Neural progenitor cell (in vitro differentiated cells): ENCODE data around the gene TPSAB1. TPM values are rescaled to one million over a fixed set of nuclear protein-coding genes. Genes with fewer than 3 reads are reported as not detected.
"Not testable (repeated sequence)": the region's sequence is repeated elsewhere in the genome, so short reads cannot be mapped to it uniquely, and the experiment has no call there.

ENCODE experiments used
- DNase-seq: peaks from one replicate; pipeline ENCODE4 v3.0.0-alpha.2; 2016; ENCODE audit warnings: low spot score
- H2AFZ ChIP-seq: fragments of 200-600 bp; sonication (generic); replicated peaks from 2 replicates; pipeline ENCODE4 v1.6.1; 2016; ENCODE audit warnings: antibody characterized with exemption
- H3F3A ChIP-seq: fragments of 200-600 bp; sonication (generic); 2 replicates; pipeline ENCODE4 v1.6.1; 2016; ENCODE audit warnings: antibody characterized with exemption, low read depth
- H3K27ac ChIP-seq: fragments of 200-600 bp; sonication (generic); 2 replicates; pipeline ENCODE4 v1.5.1; 2016; ENCODE audit warnings: mild to moderate bottlenecking
- H3K27me3 ChIP-seq: fragments of 200-600 bp; sonication (generic); 2 replicates; pipeline ENCODE4 v1.6.1; 2016; ENCODE audit warnings: mild to moderate bottlenecking, moderate library complexity
- H3K36me3 ChIP-seq: fragments of 200-600 bp; sonication (generic); 2 replicates; pipeline ENCODE4 v1.5.1; 2016
- H3K4me1 ChIP-seq: fragments of 200-600 bp; sonication (generic); 2 replicates; pipeline ENCODE4 v1.6.1; 2016; ENCODE audit warnings: mixed run types
- H3K4me2 ChIP-seq: fragments of 200-600 bp; sonication (generic); 2 replicates; pipeline ENCODE4 v1.6.1; 2016
- H3K4me3 ChIP-seq: fragments of 200-600 bp; sonication (generic); 2 replicates; pipeline ENCODE4 v1.5.1; 2016
- H3K79me2 ChIP-seq: fragments of 200-600 bp; sonication (generic); 2 replicates; pipeline ENCODE4 v1.6.1; 2016; ENCODE audit warnings: low read depth
- H3K9ac ChIP-seq: fragments of 200-600 bp; sonication (generic); 2 replicates; pipeline ENCODE4 v1.6.1; 2016
- H3K9me3 ChIP-seq: fragments of 200-600 bp; sonication (generic); 2 replicates; pipeline ENCODE4 v1.5.1; 2016; ENCODE audit warnings: low read depth
- H4K20me1 ChIP-seq: fragments of 200-600 bp; sonication (generic); 2 replicates; pipeline ENCODE4 v1.6.1; 2016; ENCODE audit warnings: low read depth
- H3K27ac Mint-ChIP-seq: 3 replicates; pipeline ENCODE4 v1.8.0; 2021; ENCODE audit warnings: mixed read lengths
- H3K27me3 Mint-ChIP-seq: 2 replicates; pipeline ENCODE4 v1.8.0; 2022; ENCODE audit warnings: low read depth, mild to moderate bottlenecking, inconsistent platforms, moderate library complexity, mixed read lengths; ENCODE audit not compliant: insufficient read depth
- H3K36me3 Mint-ChIP-seq: 3 replicates; pipeline ENCODE4 v1.8.0; 2021; ENCODE audit warnings: mixed read lengths
- H3K4me1 Mint-ChIP-seq: 3 replicates; pipeline ENCODE4 v1.8.0; 2021; ENCODE audit warnings: mixed read lengths
- H3K4me3 Mint-ChIP-seq: 3 replicates; pipeline ENCODE4 v1.8.0; 2021; ENCODE audit warnings: mild to moderate bottlenecking, moderate library complexity, mixed read lengths
- H3K9me3 Mint-ChIP-seq: 3 replicates; pipeline ENCODE4 v1.8.0; 2020; ENCODE audit warnings: mixed read lengths
- EZH2 ChIP-seq: fragments of 200-600 bp; sonication (generic); IDR thresholded peaks from 2 replicates; pipeline ENCODE4 v1.6.1; 2017; ENCODE audit warnings: antibody characterized with exemption, mild to moderate bottlenecking, moderate library complexity
- EZH2phosphoT487 ChIP-seq: fragments of 200-600 bp; sonication (generic); IDR thresholded peaks from 2 replicates; pipeline ENCODE4 v1.6.1; 2017; ENCODE audit warnings: antibody characterized with exemption
- total RNA-seq: library from RNA; depleted of rRNA; stranded (reverse); fragments of >200 nt; gene quantifications from 2 replicates; pipeline ENCODE4 v1.2.3, GENCODE V29; 2015; ENCODE audit warnings: low replicate concordance
- TF ChIP-seq, protein P1 (sequence below): fragments of 200-600 bp; sonication (generic); IDR thresholded peaks from 2 replicates; pipeline ENCODE4 v1.5.1; 2017; ENCODE audit warnings: antibody characterized with exemption, mild to moderate bottlenecking

TPSAB1 gene
- total RNA-seq, 1 donor from 2014 or later = not detected

DNA sequence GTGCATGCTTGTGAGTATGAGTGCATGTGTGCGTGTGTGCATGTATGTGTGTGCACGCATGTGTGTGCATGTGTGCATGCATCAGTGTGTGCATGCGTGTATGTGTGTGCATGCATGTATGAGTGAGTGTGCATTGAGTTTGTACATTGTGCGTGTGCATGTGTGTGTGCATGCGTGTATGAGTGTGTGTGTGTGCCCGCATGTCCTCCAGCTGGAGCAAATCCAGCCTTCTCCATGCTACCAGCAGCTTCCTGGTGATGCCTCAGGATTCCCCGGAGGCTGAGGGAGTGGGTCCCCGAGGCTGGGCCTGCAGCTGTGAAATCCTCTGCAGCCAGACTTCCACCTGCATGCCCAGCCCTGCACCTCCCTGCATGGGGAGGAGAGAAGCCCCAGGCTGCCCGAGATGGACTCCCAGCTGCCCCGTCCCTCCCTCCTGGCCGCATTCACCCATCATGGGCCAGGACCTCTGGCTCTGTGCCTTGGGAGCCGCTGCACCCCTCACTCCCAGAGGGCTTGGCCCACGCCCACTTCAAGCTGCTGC is 24.7 kb downstream of the TPSAB1 start:
- H3K9me3 ChIP-seq = no peaks in the 10 kb centered on the region
- no peaks in the 10 kb centered on the region for H3K36me3 ChIP-seq
- no peak overlapping the region for H3K4me2 ChIP-seq
- no peaks in the 10 kb centered on the region for H3K36me3 Mint-ChIP-seq
- no peaks in the 10 kb centered on the region for H3K4me1 ChIP-seq
- H3F3A ChIP-seq = peaks cover 10% of the 10 kb centered on the region
- no peak overlapping the region for H3K9ac ChIP-seq
- H3K27me3 ChIP-seq = peaks cover 22% of the 10 kb centered on the region
- H3K27me3 Mint-ChIP-seq = peaks cover 34% of the 10 kb centered on the region
- peaks cover 6% of the 10 kb centered on the region for H3K9me3 Mint-ChIP-seq
- no peaks in the 10 kb centered on the region for H3K79me2 ChIP-seq
- no peaks in the 10 kb centered on the region for H4K20me1 ChIP-seq
- no peak overlapping the region for H3K27ac ChIP-seq
- H3K4me1 Mint-ChIP-seq = peaks cover 2% of the 10 kb centered on the region
- no peak overlapping the region for H3K4me3 Mint-ChIP-seq
- peak overlapping the region; percentile 18 for H3K27ac Mint-ChIP-seq
- TF ChIP-seq EZH2 = no peak
- TF ChIP-seq, protein P1, sequence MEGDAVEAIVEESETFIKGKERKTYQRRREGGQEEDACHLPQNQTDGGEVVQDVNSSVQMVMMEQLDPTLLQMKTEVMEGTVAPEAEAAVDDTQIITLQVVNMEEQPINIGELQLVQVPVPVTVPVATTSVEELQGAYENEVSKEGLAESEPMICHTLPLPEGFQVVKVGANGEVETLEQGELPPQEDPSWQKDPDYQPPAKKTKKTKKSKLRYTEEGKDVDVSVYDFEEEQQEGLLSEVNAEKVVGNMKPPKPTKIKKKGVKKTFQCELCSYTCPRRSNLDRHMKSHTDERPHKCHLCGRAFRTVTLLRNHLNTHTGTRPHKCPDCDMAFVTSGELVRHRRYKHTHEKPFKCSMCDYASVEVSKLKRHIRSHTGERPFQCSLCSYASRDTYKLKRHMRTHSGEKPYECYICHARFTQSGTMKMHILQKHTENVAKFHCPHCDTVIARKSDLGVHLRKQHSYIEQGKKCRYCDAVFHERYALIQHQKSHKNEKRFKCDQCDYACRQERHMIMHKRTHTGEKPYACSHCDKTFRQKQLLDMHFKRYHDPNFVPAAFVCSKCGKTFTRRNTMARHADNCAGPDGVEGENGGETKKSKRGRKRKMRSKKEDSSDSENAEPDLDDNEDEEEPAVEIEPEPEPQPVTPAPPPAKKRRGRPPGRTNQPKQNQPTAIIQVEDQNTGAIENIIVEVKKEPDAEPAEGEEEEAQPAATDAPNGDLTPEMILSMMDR = no peak
- TF ChIP-seq EZH2phosphoT487 = no peak
- no peak overlapping the region for H3K4me3 ChIP-seq
- no peak for DNase-seq
- no peak overlapping the region for H2AFZ ChIP-seq

DNA sequence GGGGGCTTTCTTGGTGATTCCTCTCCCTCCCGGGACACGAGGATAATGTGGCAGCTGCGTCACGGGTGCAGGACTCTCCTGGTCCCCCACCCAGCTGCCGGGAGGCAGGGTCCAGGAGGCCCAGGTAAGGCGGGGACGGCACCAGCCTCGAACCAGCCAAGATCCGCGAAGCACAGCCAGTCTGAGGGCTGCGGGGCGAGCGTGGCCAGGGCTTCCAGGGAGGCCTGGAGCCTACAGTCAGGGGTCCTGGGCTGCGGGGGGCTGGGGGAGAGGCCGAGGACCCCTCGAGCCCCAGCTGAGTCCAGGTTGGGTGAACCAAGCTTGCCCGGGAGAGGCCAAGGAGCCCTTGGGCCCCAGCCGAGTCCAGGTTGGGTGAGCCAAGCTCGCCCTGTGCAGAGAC is 25.3 kb downstream of the TPSAB1 start:
- H3F3A ChIP-seq = peaks cover 10% of the 10 kb centered on the region
- H3K36me3 ChIP-seq = no peaks in the 10 kb centered on the region
- Mint-ChIP-seq H3K4me1 (no peaks in the 10 kb centered on the region), H3K36me3 (no peaks in the 10 kb centered on the region), H3K27me3 (peaks cover 30% of the 10 kb centered on the region), H3K9me3 (peaks cover 6% of the 10 kb centered on the region), H3K27ac (no peak overlapping the region), H3K4me3 (no peak overlapping the region)
- no peaks in the 10 kb centered on the region for H3K79me2 ChIP-seq
- no peak overlapping the region for H3K9ac ChIP-seq
- no peak overlapping the region for H3K4me2 ChIP-seq
- TF ChIP-seq EZH2phosphoT487 (no peak), EZH2 (no peak)
- TF ChIP-seq, protein P1 = no peak
- no peak overlapping the region for H2AFZ ChIP-seq
- H3K9me3 ChIP-seq = no peaks in the 10 kb centered on the region
- H3K4me3 ChIP-seq = no peak overlapping the region
- DNase-seq = no peak
- H4K20me1 ChIP-seq = no peaks in the 10 kb centered on the region
- peaks cover 16% of the 10 kb centered on the region for H3K27me3 ChIP-seq
- H3K27ac ChIP-seq = no peak overlapping the region
- no peaks in the 10 kb centered on the region for H3K4me1 ChIP-seq

DNA sequence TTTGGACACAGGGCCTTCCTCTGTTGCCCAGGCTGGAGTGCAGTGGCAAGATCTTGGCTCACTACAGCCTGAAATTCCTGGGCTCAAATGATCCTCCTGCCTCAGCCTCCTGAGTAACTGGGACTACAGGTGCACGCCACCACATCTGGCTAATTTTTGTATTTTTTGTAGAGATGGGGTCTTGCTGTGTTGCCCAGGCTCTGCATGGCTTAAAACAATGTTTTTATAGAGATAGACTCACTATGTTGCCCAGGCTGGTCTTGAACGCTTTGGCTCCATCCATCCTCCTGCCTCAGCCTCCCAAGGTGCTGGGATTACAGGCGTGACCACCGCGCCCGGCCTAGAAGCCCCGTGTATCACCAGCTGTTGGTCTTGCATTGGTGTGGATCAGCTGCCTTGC is 28.9 kb downstream of the TPSAB1 start:
- not testable (repeated sequence) for H2AFZ ChIP-seq, H3K79me2 ChIP-seq, H3K4me1 ChIP-seq, H3K36me3 Mint-ChIP-seq, H3K4me3 Mint-ChIP-seq, H3K27ac ChIP-seq, H3F3A ChIP-seq, H3K27me3 ChIP-seq, DNase-seq, H3K9ac ChIP-seq, H3K27ac Mint-ChIP-seq, H3K9me3 ChIP-seq, H3K4me1 Mint-ChIP-seq, H3K4me3 ChIP-seq, H4K20me1 ChIP-seq, H3K4me2 ChIP-seq, H3K9me3 Mint-ChIP-seq, H3K36me3 ChIP-seq
- H3K27me3 Mint-ChIP-seq = peaks cover 22% of the 10 kb centered on the region

DNA sequence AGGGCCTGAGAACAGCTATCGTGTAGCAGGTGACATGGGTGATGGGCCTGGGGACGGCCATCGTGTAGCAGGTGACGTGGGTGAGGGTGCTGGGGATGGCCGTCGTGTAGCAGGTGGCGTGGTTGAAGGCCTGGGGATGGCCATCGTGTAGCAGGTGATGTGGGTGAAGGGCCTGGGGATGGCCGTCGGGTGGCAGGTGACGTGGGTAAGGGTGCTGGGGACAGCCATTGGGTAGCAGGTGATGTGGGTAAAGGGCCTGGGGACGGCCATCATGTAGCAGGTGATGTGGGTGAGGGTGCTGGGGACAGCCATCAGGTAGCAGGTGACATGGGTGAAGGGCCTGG is 30.8 kb downstream of the TPSAB1 start:
- Histone ChIP-seq H2AFZ (no peak overlapping the region), H3K4me2 (no peak overlapping the region), H3K4me1 (no peaks in the 10 kb centered on the region), H3K9me3 (no peaks in the 10 kb centered on the region), H3K27ac (no peak overlapping the region), H3K4me3 (no peak overlapping the region), H3F3A (no peaks in the 10 kb centered on the region), H3K27me3 (no peaks in the 10 kb centered on the region), H4K20me1 (no peaks in the 10 kb centered on the region), H3K9ac (no peak overlapping the region), H3K79me2 (no peaks in the 10 kb centered on the region), H3K36me3 (no peaks in the 10 kb centered on the region)
- Mint-ChIP-seq H3K4me3 (no peak overlapping the region), H3K4me1 (no peaks in the 10 kb centered on the region), H3K9me3 (peaks cover 4% of the 10 kb centered on the region), H3K27me3 (peaks cover 20% of the 10 kb centered on the region), H3K36me3 (no peaks in the 10 kb centered on the region), H3K27ac (no peak overlapping the region)
- DNase-seq = no peak
- TF ChIP-seq EZH2phosphoT487 (no peak), EZH2 (no peak)
- TF ChIP-seq, protein P1 = no peak

DNA sequence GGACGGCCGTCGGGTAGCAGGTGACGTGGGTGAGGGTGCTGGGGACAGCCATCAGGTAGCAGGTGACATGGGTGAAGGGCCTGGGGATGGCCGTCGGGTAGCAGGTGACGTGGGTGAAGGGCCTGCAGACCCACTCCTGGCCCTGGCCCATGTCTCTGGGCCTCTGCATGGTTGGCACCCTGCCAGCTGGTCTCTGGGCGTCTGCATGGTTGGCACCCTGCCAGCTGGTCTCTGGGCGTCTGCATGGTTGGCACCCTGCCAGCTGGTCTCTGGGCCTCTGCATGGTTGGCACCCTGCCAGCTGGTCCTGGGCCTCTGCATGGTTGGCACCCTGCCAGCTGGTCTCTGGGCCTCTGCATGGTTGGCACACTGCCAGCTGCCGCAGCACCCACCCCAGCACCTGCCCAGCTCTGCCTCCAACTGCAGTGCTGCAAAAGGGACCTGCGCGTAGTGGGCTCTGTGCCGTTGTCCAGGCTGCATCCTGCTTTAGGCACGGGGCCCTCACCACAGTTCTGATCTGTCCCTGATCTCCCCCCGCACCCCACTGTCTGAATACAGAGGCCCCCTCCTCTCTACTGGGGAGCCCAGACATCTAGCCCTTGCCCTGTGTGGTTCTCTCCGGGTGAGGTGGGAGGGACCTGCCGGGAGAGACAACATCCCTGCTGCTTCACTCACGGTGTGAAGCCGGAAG is 31.4 kb downstream of the TPSAB1 start:
- not testable (repeated sequence) for H3K27ac Mint-ChIP-seq, H2AFZ ChIP-seq, H4K20me1 ChIP-seq, H3K27me3 ChIP-seq, H3K9me3 Mint-ChIP-seq, DNase-seq, H3K4me2 ChIP-seq, H3K9me3 ChIP-seq, H3K4me1 ChIP-seq, H3K36me3 ChIP-seq, H3K36me3 Mint-ChIP-seq, H3K79me2 ChIP-seq, H3F3A ChIP-seq, H3K27ac ChIP-seq, H3K9ac ChIP-seq, H3K4me3 Mint-ChIP-seq, H3K4me3 ChIP-seq, H3K4me1 Mint-ChIP-seq
- peaks cover 19% of the 10 kb centered on the region for H3K27me3 Mint-ChIP-seq
